ENCODE results near the gene ZNF213.

GRCh38 chr16:3098459-3099394 is 36.1 kb upstream of the ZNF213 start, which contains the start of gene ZSCAN10:
- TF ChIP-seq CTCF (IDR thresholded peaks at IDR 0.05; ENCODE audit: low read depth, low read length) (no peak), POLR2A (IDR thresholded peaks at IDR 0.05; ENCODE audit: extremely low read depth, insufficient read length) (no peak), MYC (IDR thresholded peaks at IDR 0.05; ENCODE audit: low read depth, low read length) (no peak)

Measured in NB4 (cell line).